C4-2B (cell line): ENCODE results near the gene CDIPT.

ENCODE experiments used
- H3K27ac ChIP-seq: fragments of 450-650 bp; 2 replicates; pipeline ENCODE4 v1.5.1; 2017
- ZFX ChIP-seq: fragments of 450-650 bp; IDR thresholded peaks from 2 replicates; pipeline ENCODE4 v1.6.1; 2017
- TF ChIP-seq, protein P1 (sequence below): fragments of 450-650 bp; conservative IDR thresholded peaks from 2 replicates; pipeline ENCODE4 v1.5.1; 2017; ENCODE audit warnings: mild to moderate bottlenecking

The CDIPT gene

DNA sequence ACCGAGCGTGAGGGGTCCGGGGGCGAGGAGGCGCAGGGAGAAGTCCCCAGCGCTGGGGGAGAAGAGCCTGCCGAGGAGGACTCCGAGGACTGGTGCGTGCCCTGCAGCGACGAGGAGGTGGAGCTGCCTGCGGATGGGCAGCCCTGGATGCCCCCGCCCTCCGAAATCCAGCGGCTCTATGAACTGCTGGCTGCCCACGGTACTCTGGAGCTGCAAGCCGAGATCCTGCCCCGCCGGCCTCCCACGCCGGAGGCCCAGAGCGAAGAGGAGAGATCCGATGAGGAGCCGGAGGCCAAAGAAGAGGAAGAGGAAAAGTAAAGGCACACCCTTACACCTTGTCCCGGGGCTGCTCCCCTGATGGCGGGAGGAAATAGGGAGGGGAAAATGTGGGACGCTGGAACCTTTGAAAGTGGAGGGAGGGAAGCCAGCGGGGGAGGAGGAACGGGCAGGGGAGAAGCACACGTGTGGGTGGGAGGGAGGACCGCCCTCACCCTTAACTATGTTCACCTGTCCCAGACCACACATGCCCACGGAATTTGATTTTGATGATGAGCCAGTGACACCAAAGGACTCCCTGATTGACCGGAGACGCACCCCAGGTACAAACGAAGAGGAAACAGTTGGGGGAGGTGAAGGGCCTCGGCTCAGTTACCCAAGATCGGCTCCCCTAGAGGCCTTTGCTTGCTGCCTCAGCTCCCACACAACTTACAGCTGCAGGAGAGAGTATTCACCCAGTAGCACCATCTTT, 46.2 kb downstream of the CDIPT start:
- no peak for TF ChIP-seq ZFX
- TF ChIP-seq, protein P1, sequence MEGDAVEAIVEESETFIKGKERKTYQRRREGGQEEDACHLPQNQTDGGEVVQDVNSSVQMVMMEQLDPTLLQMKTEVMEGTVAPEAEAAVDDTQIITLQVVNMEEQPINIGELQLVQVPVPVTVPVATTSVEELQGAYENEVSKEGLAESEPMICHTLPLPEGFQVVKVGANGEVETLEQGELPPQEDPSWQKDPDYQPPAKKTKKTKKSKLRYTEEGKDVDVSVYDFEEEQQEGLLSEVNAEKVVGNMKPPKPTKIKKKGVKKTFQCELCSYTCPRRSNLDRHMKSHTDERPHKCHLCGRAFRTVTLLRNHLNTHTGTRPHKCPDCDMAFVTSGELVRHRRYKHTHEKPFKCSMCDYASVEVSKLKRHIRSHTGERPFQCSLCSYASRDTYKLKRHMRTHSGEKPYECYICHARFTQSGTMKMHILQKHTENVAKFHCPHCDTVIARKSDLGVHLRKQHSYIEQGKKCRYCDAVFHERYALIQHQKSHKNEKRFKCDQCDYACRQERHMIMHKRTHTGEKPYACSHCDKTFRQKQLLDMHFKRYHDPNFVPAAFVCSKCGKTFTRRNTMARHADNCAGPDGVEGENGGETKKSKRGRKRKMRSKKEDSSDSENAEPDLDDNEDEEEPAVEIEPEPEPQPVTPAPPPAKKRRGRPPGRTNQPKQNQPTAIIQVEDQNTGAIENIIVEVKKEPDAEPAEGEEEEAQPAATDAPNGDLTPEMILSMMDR = no peak

DNA sequence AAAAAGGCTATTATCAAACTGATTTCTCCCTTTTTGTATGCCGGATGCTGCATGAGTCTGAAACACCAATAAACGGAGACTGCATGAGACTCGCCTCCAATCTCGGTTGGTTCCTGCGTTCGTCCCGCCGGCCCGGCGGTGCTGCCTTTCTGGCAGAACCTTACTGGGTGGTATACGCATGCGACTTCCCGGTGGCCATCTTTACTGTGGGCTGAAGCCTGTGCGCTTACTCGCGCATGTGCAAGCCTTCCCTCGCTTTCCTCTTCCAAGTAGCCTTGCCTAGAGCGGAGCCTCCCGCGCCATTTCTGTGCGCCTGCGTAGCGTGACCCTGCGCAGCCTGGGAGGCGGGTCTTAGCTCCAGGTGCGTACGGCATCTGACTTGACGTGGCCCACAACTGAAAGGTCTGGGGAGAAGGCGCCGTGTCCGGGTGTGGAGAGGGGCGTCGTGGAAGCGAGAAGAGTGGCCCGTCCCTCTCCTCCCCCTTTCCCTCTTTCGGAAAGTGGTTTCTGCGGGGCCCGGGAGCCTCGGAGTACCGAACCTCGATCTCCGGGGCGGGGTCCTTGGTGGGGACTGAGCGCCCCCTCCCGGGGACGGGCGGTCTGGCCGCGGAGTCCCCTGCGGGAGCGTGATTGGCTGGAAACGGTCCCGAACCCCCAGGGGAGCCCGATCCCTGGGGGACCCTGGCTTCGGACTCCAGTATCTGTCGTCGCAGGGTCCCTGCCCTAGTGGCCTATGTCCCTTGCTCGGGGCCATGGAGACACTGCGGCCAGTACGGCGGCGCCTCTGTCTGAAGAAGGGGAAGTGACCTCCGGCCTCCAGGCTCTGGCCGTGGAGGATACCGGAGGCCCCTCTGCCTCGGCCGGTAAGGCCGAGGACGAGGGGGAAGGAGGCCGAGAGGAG, 47.0 kb downstream of the CDIPT start, which contains the start of gene PAGR1:
Gene PAGR1 (plus strand): TSS at position 360 of the 901 bp plus-strand sequence. CDS start 374 bp downstream, at position 734.
- peak within 1 kb of the TSS; percentile 96 for H3K27ac ChIP-seq
- TF ChIP-seq ZFX = 0 out of 2 replicates have a peak, but pooled peaks have one; percentile 35
- TF ChIP-seq, protein P1 = peak; percentile 97

More for the DNA sequence above, 46.2 kb downstream of the CDIPT start:
- peak overlapping the region; percentile 96 for H3K27ac ChIP-seq

DNA sequence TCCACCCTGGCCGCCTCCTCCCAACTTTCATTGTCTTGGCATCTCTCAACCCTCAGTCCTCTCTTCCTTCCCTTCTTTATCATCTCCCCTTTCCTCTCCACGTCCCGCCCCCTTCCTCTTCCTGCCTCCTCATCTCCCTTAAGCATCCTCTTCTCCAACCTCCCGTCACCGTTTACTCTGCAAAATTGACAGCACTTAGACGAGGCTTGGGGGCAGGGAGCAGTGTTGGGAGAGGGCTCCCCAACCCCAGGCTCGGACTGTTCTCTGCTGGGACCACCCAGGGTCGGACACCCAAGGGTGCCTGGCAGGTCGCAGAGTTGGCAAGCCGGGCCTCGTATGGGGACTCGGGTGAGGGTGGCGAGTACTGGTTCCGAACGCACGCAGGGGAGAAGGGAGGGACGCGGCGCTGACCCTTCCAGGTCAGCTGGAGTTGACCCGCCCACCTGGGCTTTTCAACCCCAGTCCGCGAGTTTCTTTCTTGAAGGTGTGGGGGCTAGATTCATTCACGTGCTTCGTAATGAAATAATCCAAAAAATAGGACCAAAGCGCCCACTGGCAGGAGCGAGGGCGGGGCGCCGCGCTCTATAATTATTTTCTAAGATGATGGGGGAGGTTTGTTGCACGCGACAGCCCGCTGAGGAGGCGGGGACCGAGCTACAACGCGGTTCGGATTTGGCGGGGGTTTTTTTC, 47.8 kb downstream of the CDIPT start:
- TF ChIP-seq ZFX = no peak
- TF ChIP-seq, protein P1 = no peak
- peak overlapping the region; percentile 96 for H3K27ac ChIP-seq

DNA sequence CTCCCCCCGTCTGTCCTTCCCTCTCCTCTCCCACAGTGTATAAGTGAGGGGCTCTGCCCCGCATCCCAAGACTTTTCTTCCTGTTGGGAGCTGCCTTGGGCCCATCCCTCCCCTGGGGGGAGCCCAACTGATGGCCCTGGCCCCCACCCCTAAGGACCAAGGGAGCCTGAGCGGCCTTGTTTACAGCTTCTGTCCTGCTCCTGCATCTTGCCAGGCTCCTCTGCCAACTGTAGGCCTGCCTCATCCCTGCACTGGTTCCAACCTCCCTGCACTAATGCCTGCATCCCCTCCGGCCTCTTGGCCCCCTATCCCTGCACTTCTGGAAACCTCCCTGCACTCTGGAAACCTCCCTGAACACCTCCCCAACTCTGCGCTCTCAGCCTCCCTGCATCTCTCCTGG, 48.4 kb downstream of the CDIPT start:
- no peak for TF ChIP-seq ZFX
- TF ChIP-seq, protein P1 = no peak
- H3K27ac ChIP-seq = peak overlapping the region; percentile 96

DNA sequence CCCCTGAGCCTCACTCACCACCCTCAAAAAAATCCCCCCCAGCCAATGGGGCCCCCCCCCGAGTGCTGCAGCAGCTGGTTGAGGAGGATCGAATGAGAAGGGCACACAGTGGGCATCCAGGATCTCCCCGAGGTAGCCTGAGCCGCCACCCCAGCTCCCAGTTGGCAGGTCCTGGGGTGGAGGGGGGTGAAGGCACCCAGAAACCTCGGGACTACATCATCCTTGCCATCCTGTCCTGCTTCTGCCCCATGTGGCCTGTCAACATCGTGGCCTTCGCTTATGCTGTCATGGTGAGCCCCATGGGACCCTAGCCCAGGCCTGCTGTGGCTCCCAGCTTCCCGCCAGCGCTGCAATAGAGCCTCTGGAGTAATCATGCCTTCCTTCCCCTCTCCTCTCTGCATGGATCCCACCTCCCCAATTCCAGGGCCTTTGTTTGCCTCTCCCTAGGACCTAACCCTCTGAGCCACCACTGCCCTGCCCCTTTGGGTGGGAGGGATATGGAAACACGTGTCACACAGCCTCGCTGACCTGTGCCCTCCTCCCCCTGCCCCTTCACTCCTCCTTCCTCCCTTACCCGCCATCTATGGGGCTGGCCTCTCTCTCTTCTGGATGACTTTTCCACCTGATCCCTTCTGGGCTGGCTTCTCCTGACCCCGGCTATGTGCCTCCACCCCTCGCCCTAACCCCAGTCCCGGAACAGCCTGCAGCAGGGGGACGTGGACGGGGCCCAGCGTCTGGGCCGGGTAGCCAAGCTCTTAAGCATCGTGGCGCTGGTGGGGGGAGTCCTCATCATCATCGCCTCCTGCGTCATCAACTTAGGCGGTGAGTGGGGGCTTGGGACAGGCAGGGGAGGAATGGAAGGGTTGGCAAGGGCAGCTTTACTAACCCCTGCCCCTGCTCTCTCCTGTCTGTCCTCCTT, 49.1 kb downstream of the CDIPT start:
- TF ChIP-seq, protein P1 = no peak
- TF ChIP-seq ZFX = no peak
- peak overlapping the region; percentile 96 for H3K27ac ChIP-seq
